ENCODE data around the gene PPFIBP1. TPM values are rescaled to one million over a fixed set of nuclear protein-coding genes. Genes with fewer than 3 reads are reported as not detected.
"Not testable (repeated sequence)": the region's sequence is repeated elsewhere in the genome, so short reads cannot be mapped to it uniquely, and the experiment has no call there.

The PPFIBP1 gene
- total RNA-seq, 1 experiment from 2014 or later: 88.6 TPM

- Histone ChIP-seq H3K27ac (ENCODE audit: low read length) (peak overlapping the region; percentile 70; the same call in 1 of the 2 replicates), H3K27me3 (ENCODE audit: control insufficient read depth, insufficient read depth, low read length) (no peaks in the 10 kb centered on the region), H3K9me3 (ENCODE audit: control insufficient read depth, insufficient read depth, low read depth, low read length) (no peaks in the 10 kb centered on the region), H3K4me1 (ENCODE audit: control insufficient read depth, insufficient read depth, low read length) (peaks cover 6% of the 10 kb centered on the region), H3K4me3 (ENCODE audit: low read depth in 2 of 2, low read length in 2 of 2) (no peak overlapping the region), H3K36me3 (ENCODE audit: control insufficient read depth, insufficient read depth, low read length) (no peaks in the 10 kb centered on the region)
- intact Hi-C loops (cut with micrococcal nuclease; ENCODE audit: unreplicated experiment): no loop called here
- BruUV-seq (replicated peaks): no TSS peak
- in situ Hi-C loops (cut with HindIII; ENCODE audit: low pct_unique_long_range_greater_than_20kb, low sequenced_read_pairs): no loop called here
- ATAC-seq (peak; percentile 53), DNase-seq (ENCODE audit: low read depth, low spot score) (no peak)
- no peak for TF ChIP-seq POLR2AphosphoS5 (IDR thresholded peaks at IDR 0.05; ENCODE audit: low read depth, low read length)
- no peak for TF ChIP-seq TCF7L2 (IDR thresholded peaks at IDR 0.05; ENCODE audit: low read depth, low read length)
- no peak for TF ChIP-seq SIN3A (IDR thresholded peaks at IDR 0.05; ENCODE audit: borderline replicate concordance, insufficient read depth, low read depth, low read length)
- TF ChIP-seq CTCF (IDR thresholded peaks at IDR 0.05): peak; percentile 80
- no peak for TF ChIP-seq REST (IDR thresholded peaks at IDR 0.05; ENCODE audit: insufficient read depth in 1 of 2, low read depth in 2 of 2, low read length in 1 of 2)
- ChIA-PET POLR2A (no interaction called here), CTCF (interaction anchor here (0.7 to 1.0 kb wide), 2 partner anchors 80 to 201 kb away, joined by 3 to 5 read pairs; no protein-coding TSS in a partner anchor)
Observed at GRCh38 chr12:27635349-27635972, 111.5 kb downstream of the PPFIBP1 start.

GRCh38 chr12:27636569-27636968 lies 112.6 kb downstream of the PPFIBP1 start:
- CTCF ChIA-PET: interaction anchor here (1.0 kb wide), 1 partner anchor 202 kb away, joined by 5 read pairs; no protein-coding TSS in a partner anchor
- H3K9me3 ChIP-seq (ENCODE audit: control insufficient read depth, insufficient read depth, low read depth, low read length); H3K27me3 ChIP-seq (ENCODE audit: control insufficient read depth, insufficient read depth, low read length); ATAC-seq; H3K4me3 ChIP-seq (ENCODE audit: low read depth in 2 of 2, low read length in 2 of 2); H3K4me1 ChIP-seq (ENCODE audit: control insufficient read depth, insufficient read depth, low read length); POLR2A ChIA-PET; intact Hi-C loops (cut with micrococcal nuclease; ENCODE audit: unreplicated experiment); H3K36me3 ChIP-seq (ENCODE audit: control insufficient read depth, insufficient read depth, low read length); BruUV-seq (replicated peaks); DNase-seq (ENCODE audit: low read depth, low spot score); H3K27ac ChIP-seq (ENCODE audit: low read length); in situ Hi-C loops (cut with HindIII; ENCODE audit: low pct_unique_long_range_greater_than_20kb, low sequenced_read_pairs): not testable (repeated sequence)

- H3K4me3 ChIP-seq (ENCODE audit: low read depth in 2 of 2, low read length in 2 of 2): no peak overlapping the region
- intact Hi-C loops (cut with micrococcal nuclease; ENCODE audit: unreplicated experiment): no loop called here
- ATAC-seq (no peak), DNase-seq (ENCODE audit: low read depth, low spot score) (no peak)
- no peak overlapping the region for H3K27ac ChIP-seq (ENCODE audit: low read length)
- TSS peak; percentile 10 for BruUV-seq (replicated peaks)
- no peaks in the 10 kb centered on the region for H3K27me3 ChIP-seq (ENCODE audit: control insufficient read depth, insufficient read depth, low read length)
- in situ Hi-C loops (cut with HindIII; ENCODE audit: low pct_unique_long_range_greater_than_20kb, low sequenced_read_pairs): no loop called here
- H3K9me3 ChIP-seq (ENCODE audit: control insufficient read depth, insufficient read depth, low read depth, low read length): no peaks in the 10 kb centered on the region
- H3K36me3 ChIP-seq (ENCODE audit: control insufficient read depth, insufficient read depth, low read length): no peaks in the 10 kb centered on the region
- H3K4me1 ChIP-seq (ENCODE audit: control insufficient read depth, insufficient read depth, low read length): peaks cover 6% of the 10 kb centered on the region
- CTCF ChIA-PET: no interaction called here
- POLR2A ChIA-PET: no interaction called here
- TF ChIP-seq TCF7L2 (IDR thresholded peaks at IDR 0.05; ENCODE audit: low read depth, low read length) (no peak), POLR2AphosphoS5 (IDR thresholded peaks at IDR 0.05; ENCODE audit: low read depth, low read length) (no peak), SIN3A (IDR thresholded peaks at IDR 0.05; ENCODE audit: borderline replicate concordance, insufficient read depth, low read depth, low read length) (no peak), REST (IDR thresholded peaks at IDR 0.05; ENCODE audit: insufficient read depth in 1 of 2, low read depth in 2 of 2, low read length in 1 of 2) (no peak), CTCF (IDR thresholded peaks at IDR 0.05) (no peak)
Observed at GRCh38 chr12:27637524-27637923, 113.5 kb downstream of the PPFIBP1 start.
